Erythroblast (primary cell): ENCODE results near the gene C9orf85.

Experiments
- GATA1 ChIP-seq: IDR thresholded peaks from 2 replicates; pipeline ENCODE4 v1.6.1; 2011; ENCODE audit warnings: low read depth, mild to moderate bottlenecking, control low read depth, low read length, moderate library complexity
- POLR2A ChIP-seq: IDR thresholded peaks from 2 replicates; pipeline ENCODE4 v1.6.1; 2011; ENCODE audit warnings: mild to moderate bottlenecking, low read length

DNA sequence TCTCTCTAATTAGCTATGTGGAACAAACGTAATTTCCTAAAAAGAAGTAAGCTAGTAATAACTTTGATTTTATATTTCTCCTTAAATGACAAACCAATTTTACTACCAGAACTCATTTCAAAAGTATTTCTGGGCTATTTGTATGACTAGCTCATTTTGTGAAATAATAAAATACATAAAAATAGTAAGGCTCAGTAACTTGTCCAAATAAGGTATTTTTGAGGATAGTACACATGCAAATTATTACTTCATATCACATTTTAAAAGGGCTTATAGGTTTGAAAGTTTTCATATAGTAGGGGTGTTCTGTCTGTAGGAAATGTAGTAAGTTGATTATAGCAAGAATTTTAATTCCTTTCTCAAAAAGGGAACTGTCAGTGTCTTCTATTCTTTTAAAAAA, 26.5 kb downstream of the C9orf85 start:
- no peak for TF ChIP-seq POLR2A
- TF ChIP-seq GATA1, result no peak
